Measurements from ENCODE around the gene ARHGAP26. TPM values are rescaled to one million over a fixed set of nuclear protein-coding genes. Genes with fewer than 3 reads are reported as not detected.

ARHGAP26 gene
- total and polyA plus RNA-seq, 9 donors = 1.9 to 47.1 (median 12.0) TPM

DNA sequence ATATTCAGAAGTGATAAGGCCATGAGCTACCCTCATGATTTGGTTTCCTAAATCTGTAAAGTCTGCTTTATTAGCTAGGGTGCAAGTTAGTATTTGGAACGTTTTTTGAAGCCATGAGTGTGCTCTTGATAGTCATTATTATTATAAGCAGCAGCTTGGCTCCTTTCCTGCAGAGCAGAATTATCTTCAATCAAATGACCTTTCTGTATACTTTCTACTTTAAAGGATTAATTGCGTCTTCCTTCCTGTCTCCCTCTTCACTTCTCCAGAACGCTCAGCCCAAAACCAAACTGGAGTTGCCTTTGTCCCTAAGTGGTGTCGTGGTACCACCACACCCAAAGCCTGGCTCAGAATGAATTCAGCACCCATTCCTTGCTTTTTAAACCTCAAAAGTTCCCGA is 211.3 kb downstream of the ARHGAP26 start:
- DNase-seq = no peak
- H3K4me3 ChIP-seq = no peak overlapping the region
- no peaks in the 10 kb centered on the region for H3K36me3 ChIP-seq
- H3K9me3 ChIP-seq = no peaks in the 10 kb centered on the region
- TF ChIP-seq EP300 (IDR thresholded peaks at IDR 0.05) (no peak), POLR2A (IDR thresholded peaks at IDR 0.05) (no peak), CTCF (IDR thresholded peaks at IDR 0.05) (no peak)
- no peaks in the 10 kb centered on the region for H3K27me3 ChIP-seq
- WGBS, 3 donors = 35 to 41% (median 37%) methylated on average over 5 of the region's 5 CpGs
- peaks cover 11% of the 10 kb centered on the region for H3K4me1 ChIP-seq (ENCODE audit: insufficient read depth)
- peak overlapping the region in 1 of 2 donors; percentile 32 for H3K27ac ChIP-seq
- intact Hi-C loops (cut with DNase I) = loop anchor here in 1 of 4 donors (1.0 kb wide), 1 partner anchor 19 kb away; no protein-coding TSS in a partner anchor

DNA sequence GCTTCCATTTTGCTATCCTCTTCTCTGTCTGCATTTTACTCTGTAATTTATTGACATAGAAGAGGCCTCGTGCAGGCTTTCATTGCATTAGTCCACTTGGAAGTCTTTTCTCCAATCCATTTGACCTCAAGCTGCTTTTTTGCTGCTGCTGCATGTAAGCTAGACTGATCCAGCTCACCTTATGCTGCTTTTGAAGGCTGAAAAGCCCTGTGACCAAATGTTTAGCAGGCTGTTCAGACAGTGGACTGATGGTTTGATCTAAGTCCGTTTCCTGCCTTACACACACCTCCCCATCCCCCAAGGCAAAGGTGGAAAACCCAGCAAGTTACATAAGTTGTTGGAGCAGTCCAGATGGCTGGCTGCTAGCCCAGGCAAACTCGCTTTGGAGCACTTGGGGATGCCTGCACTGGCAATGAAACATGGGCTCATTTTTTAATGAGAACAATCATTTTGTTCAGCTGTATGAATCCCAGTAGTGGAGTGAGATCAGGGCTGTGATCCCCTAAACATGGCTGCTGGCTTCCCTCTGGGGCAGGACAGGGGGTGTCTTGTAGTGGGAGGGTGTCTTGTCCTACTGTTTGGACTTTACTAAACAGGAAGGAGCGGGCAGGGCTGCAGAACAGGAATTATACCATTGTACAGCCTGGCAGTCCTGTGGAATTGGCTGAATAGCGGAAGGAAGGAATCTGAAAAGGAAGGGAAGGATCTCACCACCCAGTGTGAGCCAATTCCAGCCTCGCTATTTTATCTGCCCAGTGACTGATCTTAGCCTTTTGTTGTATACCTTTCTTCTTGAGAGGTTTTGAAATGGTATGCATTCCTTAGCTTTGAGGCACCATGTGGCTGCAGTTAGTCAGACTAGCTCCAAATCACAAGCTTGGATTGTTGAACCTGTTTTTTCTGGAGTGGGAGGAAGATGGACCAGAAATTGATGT is 212.0 kb downstream of the ARHGAP26 start:
- TF ChIP-seq CTCF (IDR thresholded peaks at IDR 0.05) (no peak), POLR2A (IDR thresholded peaks at IDR 0.05) (no peak), EP300 (IDR thresholded peaks at IDR 0.05) (no peak)
- Histone ChIP-seq H3K36me3 (no peaks in the 10 kb centered on the region), H3K27ac (peak overlapping the region in 1 of 2 donors; percentile 32), H3K4me1 (ENCODE audit: insufficient read depth) (peaks cover 11% of the 10 kb centered on the region), H3K9me3 (no peaks in the 10 kb centered on the region), H3K4me3 (no peak overlapping the region), H3K27me3 (no peaks in the 10 kb centered on the region)
- WGBS, 3 donors = 25 to 36% (median 34%) methylated on average over 6 of the region's 6 CpGs
- peak; percentile 68 to 84 (median 71) for DNase-seq
- intact Hi-C loops (cut with DNase I) = loop anchor here in 1 of 4 donors (1.0 kb wide), 1 partner anchor 18 kb away; no protein-coding TSS in a partner anchor

DNA sequence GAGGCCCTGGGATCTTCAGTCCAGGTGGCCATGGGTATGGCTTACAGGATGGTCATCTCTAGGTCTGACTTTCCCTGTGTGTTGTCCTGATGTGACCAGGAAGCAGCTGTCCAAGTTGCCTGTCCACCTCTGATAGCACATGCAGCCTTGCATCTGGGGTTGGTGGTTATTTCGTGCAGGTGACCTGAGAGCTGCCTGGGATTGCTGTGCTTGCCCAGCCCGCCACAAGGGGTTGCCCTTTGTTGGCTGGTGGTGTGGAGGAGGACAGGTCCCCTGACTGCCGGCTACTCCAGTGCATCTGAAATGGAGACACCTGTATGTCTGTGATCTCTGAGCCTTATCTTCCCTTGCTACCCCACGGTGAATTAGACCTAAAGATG is 212.6 kb downstream of the ARHGAP26 start:
- no peak overlapping the region for H3K27ac ChIP-seq

DNA sequence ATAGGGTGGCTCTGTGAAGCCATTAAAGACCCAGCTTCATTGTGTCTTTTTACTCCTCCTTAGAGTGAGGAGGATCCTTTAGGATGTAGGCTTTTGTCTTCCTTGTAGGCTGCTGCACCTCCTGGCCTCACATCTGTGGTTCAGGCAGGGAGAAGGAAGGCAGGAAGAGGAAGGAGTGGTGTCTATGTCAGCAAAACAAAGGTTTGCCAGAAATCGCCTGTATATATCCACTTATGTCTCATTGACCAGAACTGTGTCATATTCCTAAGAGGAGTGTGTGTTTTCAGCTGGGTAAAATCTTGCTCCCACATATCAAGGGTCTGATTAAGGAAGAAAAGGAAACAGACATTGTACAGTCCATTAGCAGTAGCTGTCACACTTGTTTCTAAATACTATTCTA is 213.8 kb downstream of the ARHGAP26 start:
- intact Hi-C loops (cut with DNase I) = no loop called here
- Histone ChIP-seq H3K4me3 (no peak overlapping the region), H3K4me1 (ENCODE audit: insufficient read depth) (peaks cover 11% of the 10 kb centered on the region), H3K9me3 (no peaks in the 10 kb centered on the region), H3K27ac (no peak overlapping the region), H3K27me3 (no peaks in the 10 kb centered on the region), H3K36me3 (no peaks in the 10 kb centered on the region)
- no peak for DNase-seq
- WGBS, 3 donors = 73 to 94% (median 80%) methylated on average over 1 of the region's 1 CpG
- TF ChIP-seq EP300 (IDR thresholded peaks at IDR 0.05) = no peak
- no peak for TF ChIP-seq POLR2A (IDR thresholded peaks at IDR 0.05)
- TF ChIP-seq CTCF (IDR thresholded peaks at IDR 0.05) = no peak

More for the DNA sequence above, 212.6 kb downstream of the ARHGAP26 start:
- no peaks in the 10 kb centered on the region for H3K9me3 ChIP-seq
- H3K36me3 ChIP-seq = no peaks in the 10 kb centered on the region
- H3K4me1 ChIP-seq (ENCODE audit: insufficient read depth) = peaks cover 11% of the 10 kb centered on the region
- H3K4me3 ChIP-seq = no peak overlapping the region
- TF ChIP-seq EP300 (IDR thresholded peaks at IDR 0.05) (no peak), CTCF (IDR thresholded peaks at IDR 0.05) (no peak), POLR2A (IDR thresholded peaks at IDR 0.05) (no peak)
- no peak for DNase-seq
- intact Hi-C loops (cut with DNase I) = no loop called here
- WGBS, 3 donors = 87 to 93% (median 90%) methylated on average over 4 of the region's 4 CpGs
- no peaks in the 10 kb centered on the region for H3K27me3 ChIP-seq
